ENCODE results near the gene UBE2Q2.

UBE2Q2 gene

GRCh38 chr15:75929799-75930565 is 86.7 kb downstream of the UBE2Q2 start:
- Histone ChIP-seq H3K27ac (no peak overlapping the region), H3K36me3 (ENCODE audit: control insufficient read depth, insufficient read depth, low read length) (no peaks in the 10 kb centered on the region), H3K4me2 (ENCODE audit: low read length) (no peak overlapping the region), H3K4me3 (ENCODE audit: low read depth, low read length) (no peak overlapping the region), H3K27me3 (ENCODE audit: control insufficient read depth, insufficient read depth, low read length) (no peaks in the 10 kb centered on the region), H2AFZ (no peak overlapping the region), H3K9ac (no peak overlapping the region), H3K79me2 (no peaks in the 10 kb centered on the region), H3K4me1 (no peaks in the 10 kb centered on the region), H3K9me3 (ENCODE audit: control insufficient read depth, low read length) (no peaks in the 10 kb centered on the region)
- TF ChIP-seq CTCF (IDR thresholded peaks at IDR 0.05) = no peak

- no peaks in the 10 kb centered on the region for H3K9me3 ChIP-seq (ENCODE audit: control insufficient read depth, low read length)
- no peak overlapping the region for H2AFZ ChIP-seq
- no peak for TF ChIP-seq CTCF (IDR thresholded peaks at IDR 0.05)
- H3K36me3 ChIP-seq (ENCODE audit: control insufficient read depth, insufficient read depth, low read length) = no peaks in the 10 kb centered on the region
- no peak overlapping the region for H3K4me3 ChIP-seq (ENCODE audit: low read depth, low read length)
- no peaks in the 10 kb centered on the region for H3K79me2 ChIP-seq
- no peak overlapping the region for H3K4me2 ChIP-seq (ENCODE audit: low read length)
- H3K4me1 ChIP-seq = no peaks in the 10 kb centered on the region
- no peak overlapping the region for H3K27ac ChIP-seq
- no peak overlapping the region for H3K9ac ChIP-seq
- H3K27me3 ChIP-seq (ENCODE audit: control insufficient read depth, insufficient read depth, low read length) = no peaks in the 10 kb centered on the region
Observed at GRCh38 chr15:75930866-75931265, 87.6 kb downstream of the UBE2Q2 start.

- no peaks in the 10 kb centered on the region for H3K36me3 ChIP-seq (ENCODE audit: control insufficient read depth, insufficient read depth, low read length)
- no peak overlapping the region for H3K4me2 ChIP-seq (ENCODE audit: low read length)
- H3K4me3 ChIP-seq (ENCODE audit: low read depth, low read length) = no peak overlapping the region
- H3K27ac ChIP-seq = no peak overlapping the region
- TF ChIP-seq CTCF (IDR thresholded peaks at IDR 0.05) = no peak
- H3K79me2 ChIP-seq = no peaks in the 10 kb centered on the region
- no peak overlapping the region for H3K9ac ChIP-seq
- no peak overlapping the region for H2AFZ ChIP-seq
- H3K9me3 ChIP-seq (ENCODE audit: control insufficient read depth, low read length) = no peaks in the 10 kb centered on the region
- H3K27me3 ChIP-seq (ENCODE audit: control insufficient read depth, insufficient read depth, low read length) = no peaks in the 10 kb centered on the region
- H3K4me1 ChIP-seq = no peaks in the 10 kb centered on the region
Observed at GRCh38 chr15:75942464-75942863, 99.2 kb downstream of the UBE2Q2 start.

GRCh38 chr15:75943246-75943645 is 100.0 kb downstream of the UBE2Q2 start:
- H3K27ac ChIP-seq = no peak overlapping the region
- no peak overlapping the region for H3K4me2 ChIP-seq (ENCODE audit: low read length)
- H2AFZ ChIP-seq = no peak overlapping the region
- no peaks in the 10 kb centered on the region for H3K9me3 ChIP-seq (ENCODE audit: control insufficient read depth, low read length)
- H3K4me1 ChIP-seq = no peaks in the 10 kb centered on the region
- no peak for TF ChIP-seq CTCF (IDR thresholded peaks at IDR 0.05)
- no peaks in the 10 kb centered on the region for H3K79me2 ChIP-seq
- H3K4me3 ChIP-seq (ENCODE audit: low read depth, low read length) = no peak overlapping the region
- no peak overlapping the region for H3K9ac ChIP-seq
- H3K36me3 ChIP-seq (ENCODE audit: control insufficient read depth, insufficient read depth, low read length) = no peaks in the 10 kb centered on the region
- H3K27me3 ChIP-seq (ENCODE audit: control insufficient read depth, insufficient read depth, low read length) = no peaks in the 10 kb centered on the region

GRCh38 chr15:75943713-75944215 is 100.5 kb downstream of the UBE2Q2 start:
- Histone ChIP-seq H3K27me3 (ENCODE audit: control insufficient read depth, insufficient read depth, low read length) (no peaks in the 10 kb centered on the region), H3K9me3 (ENCODE audit: control insufficient read depth, low read length) (no peaks in the 10 kb centered on the region), H3K79me2 (no peaks in the 10 kb centered on the region), H3K4me1 (no peaks in the 10 kb centered on the region), H3K27ac (no peak overlapping the region), H3K9ac (no peak overlapping the region), H3K36me3 (ENCODE audit: control insufficient read depth, insufficient read depth, low read length) (no peaks in the 10 kb centered on the region), H3K4me2 (ENCODE audit: low read length) (no peak overlapping the region), H3K4me3 (ENCODE audit: low read depth, low read length) (no peak overlapping the region), H2AFZ (no peak overlapping the region)
- no peak for TF ChIP-seq CTCF (IDR thresholded peaks at IDR 0.05)
